HFFc6 (cell line): Measurements from ENCODE around the gene SOS2. TPM values are rescaled to one million over a fixed set of nuclear protein-coding genes. Genes with fewer than 3 reads are reported as not detected.

Source experiments
- DNase-seq: peaks from one replicate; pipeline ENCODE4 v3.0.0-alpha.2; 2018
- H3K27ac Mint-ChIP-seq: 2 replicates; pipeline ENCODE4 v1.8.0; 2020; ENCODE audit warnings: mild to moderate bottlenecking, mixed read lengths
- H3K27me3 Mint-ChIP-seq: 2 replicates; pipeline ENCODE4 v1.8.0; 2021; ENCODE audit warnings: mild to moderate bottlenecking, moderate library complexity, mixed read lengths; ENCODE audit not compliant: insufficient read depth
- H3K36me3 Mint-ChIP-seq: 2 replicates; pipeline ENCODE4 v1.8.0; 2021; ENCODE audit warnings: low read depth, mixed read lengths
- H3K4me1 Mint-ChIP-seq: 2 replicates; pipeline ENCODE4 v1.8.0; 2020; ENCODE audit warnings: low read depth, mixed read lengths
- H3K4me3 Mint-ChIP-seq: 2 replicates; pipeline ENCODE4 v1.8.0; 2020; ENCODE audit warnings: mild to moderate bottlenecking, moderate library complexity, mixed read lengths
- H3K9me3 Mint-ChIP-seq: 2 replicates; pipeline ENCODE4 v1.8.0; 2020; ENCODE audit warnings: mild to moderate bottlenecking, mixed read lengths
- total RNA-seq, 6 experiments: library from RNA; stranded (reverse); fragmentation: NEBNext Ultra II Directional; extraction: Animal tissue kit (Norgen Biotek cat#: 25700); gene quantifications; 2 replicates in 1 of 6; 3 replicates in 5 of 6; pipeline ENCODE4 v1.2.3, GENCODE V29; 2021
- TF ChIP-seq, protein P1 (sequence below): fragments of 200-600 bp; sonication (generic); IDR thresholded peaks from 2 replicates; pipeline ENCODE4 v1.5.0; 2021; ENCODE audit warnings: antibody characterized with exemption, mild to moderate bottlenecking

SOS2 gene
- total RNA-seq, 6 experiments from 2014 or later = 11.8 to 14.5 (median 13.3) TPM

DNA sequence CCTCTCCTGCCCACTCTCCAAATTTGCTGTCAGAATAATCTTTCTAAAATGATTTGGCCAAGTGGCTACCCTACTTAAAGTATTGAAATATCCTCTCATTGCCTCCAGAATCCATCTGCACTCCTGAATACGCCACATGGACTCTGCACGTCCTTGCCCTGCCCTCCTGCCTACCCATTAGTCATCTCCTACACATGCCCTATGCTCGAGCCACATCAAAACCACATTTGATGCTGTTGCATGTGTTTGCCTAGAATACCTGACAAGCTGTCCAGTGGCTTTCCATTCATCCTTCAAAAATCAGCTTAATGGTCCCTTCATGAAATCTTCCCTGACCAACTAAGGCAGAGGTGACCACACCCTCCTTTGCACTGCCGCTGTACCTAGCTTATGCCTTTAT, 132.0 kb downstream of the SOS2 start:
- no peak for DNase-seq
- TF ChIP-seq, protein P1, sequence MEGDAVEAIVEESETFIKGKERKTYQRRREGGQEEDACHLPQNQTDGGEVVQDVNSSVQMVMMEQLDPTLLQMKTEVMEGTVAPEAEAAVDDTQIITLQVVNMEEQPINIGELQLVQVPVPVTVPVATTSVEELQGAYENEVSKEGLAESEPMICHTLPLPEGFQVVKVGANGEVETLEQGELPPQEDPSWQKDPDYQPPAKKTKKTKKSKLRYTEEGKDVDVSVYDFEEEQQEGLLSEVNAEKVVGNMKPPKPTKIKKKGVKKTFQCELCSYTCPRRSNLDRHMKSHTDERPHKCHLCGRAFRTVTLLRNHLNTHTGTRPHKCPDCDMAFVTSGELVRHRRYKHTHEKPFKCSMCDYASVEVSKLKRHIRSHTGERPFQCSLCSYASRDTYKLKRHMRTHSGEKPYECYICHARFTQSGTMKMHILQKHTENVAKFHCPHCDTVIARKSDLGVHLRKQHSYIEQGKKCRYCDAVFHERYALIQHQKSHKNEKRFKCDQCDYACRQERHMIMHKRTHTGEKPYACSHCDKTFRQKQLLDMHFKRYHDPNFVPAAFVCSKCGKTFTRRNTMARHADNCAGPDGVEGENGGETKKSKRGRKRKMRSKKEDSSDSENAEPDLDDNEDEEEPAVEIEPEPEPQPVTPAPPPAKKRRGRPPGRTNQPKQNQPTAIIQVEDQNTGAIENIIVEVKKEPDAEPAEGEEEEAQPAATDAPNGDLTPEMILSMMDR = no peak
- Mint-ChIP-seq H3K36me3 (peaks cover 9% of the 10 kb centered on the region), H3K27me3 (no peaks in the 10 kb centered on the region), H3K9me3 (no peaks in the 10 kb centered on the region), H3K27ac (no peak overlapping the region; the same call in 1 of the 2 replicates), H3K4me1 (peaks cover 12% of the 10 kb centered on the region), H3K4me3 (no peak overlapping the region)

DNA sequence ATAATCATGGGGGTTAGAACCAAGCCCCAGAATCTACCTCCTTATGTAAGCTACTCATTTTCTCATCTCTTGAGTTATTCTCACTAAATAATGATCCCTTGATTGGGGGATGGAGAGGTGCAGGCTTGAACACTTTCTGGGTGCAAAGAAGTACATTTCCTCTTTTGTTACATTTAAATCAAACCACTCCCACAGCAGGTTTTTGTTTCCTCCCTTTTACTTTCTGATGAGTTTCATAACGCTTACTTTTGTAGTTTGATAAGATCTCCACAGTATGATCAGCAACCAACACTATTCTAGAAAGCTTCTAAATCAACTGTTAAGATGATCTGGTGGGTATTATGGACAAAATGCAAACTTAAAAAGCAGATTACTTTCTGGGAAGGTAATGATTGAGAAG, 135.5 kb downstream of the SOS2 start:
- H3K27ac Mint-ChIP-seq = no peak overlapping the region
- no peaks in the 10 kb centered on the region for H3K9me3 Mint-ChIP-seq
- H3K36me3 Mint-ChIP-seq = peaks cover 9% of the 10 kb centered on the region
- TF ChIP-seq, protein P1 = no peak
- DNase-seq = no peak
- no peaks in the 10 kb centered on the region for H3K27me3 Mint-ChIP-seq
- no peak overlapping the region for H3K4me3 Mint-ChIP-seq
- peaks cover 12% of the 10 kb centered on the region for H3K4me1 Mint-ChIP-seq

DNA sequence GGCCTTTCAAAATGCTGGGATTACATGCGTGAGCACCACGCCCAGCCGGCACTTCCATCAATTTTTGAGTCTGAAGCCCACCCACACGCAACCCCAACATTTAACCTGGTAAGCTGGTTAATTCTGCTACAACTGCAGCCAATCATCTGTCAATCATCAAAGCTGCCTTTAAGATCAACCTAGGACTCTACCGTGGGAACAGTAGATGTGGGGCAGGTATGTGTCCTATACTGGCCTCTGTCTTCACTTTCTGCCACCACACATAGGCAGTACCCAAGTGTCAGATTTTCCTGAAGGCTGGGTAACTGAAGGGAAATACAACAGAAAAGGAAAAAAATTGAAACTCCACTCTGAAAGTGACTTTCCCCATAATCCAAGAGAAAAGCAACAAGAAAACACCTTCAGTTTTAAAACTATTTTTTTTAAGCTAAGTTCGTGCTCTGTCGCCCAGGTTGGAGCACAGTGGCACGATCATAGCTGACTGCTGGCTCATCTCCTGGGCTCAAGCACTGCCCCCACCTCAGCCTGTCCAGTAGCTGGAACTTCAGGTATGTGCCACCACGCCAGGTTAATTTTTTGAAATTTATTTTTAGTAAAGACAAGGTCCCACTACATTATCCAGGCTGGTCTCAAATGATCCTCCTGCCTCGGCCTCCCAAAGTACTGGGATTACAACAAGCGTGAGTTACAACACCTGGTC, 137.2 kb downstream of the SOS2 start:
- H3K4me1 Mint-ChIP-seq = peaks cover 3% of the 10 kb centered on the region
- no peak for DNase-seq
- H3K27ac Mint-ChIP-seq = no peak overlapping the region
- peaks cover 9% of the 10 kb centered on the region for H3K36me3 Mint-ChIP-seq
- no peaks in the 10 kb centered on the region for H3K9me3 Mint-ChIP-seq
- TF ChIP-seq, protein P1 = no peak
- H3K4me3 Mint-ChIP-seq = no peak overlapping the region
- H3K27me3 Mint-ChIP-seq = no peaks in the 10 kb centered on the region

DNA sequence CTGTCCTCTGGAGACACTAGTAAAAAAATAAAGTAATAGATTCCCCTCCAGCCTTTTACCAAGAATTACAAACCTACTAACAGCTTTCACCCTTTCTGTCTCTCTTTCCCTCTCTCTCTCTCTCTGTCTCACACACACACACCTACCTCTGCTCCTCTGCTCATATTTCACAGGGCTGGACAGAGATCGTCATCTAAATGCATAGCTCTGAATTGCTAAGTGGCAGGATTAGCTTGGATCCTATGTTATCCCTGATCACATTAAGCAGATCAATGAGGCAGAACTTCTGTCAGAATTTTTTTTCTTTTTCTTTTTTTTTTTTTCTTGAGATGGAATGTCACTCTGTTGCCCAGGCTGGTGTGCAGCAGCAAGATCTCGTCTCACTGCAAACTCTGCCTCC, 137.9 kb downstream of the SOS2 start:
- Mint-ChIP-seq H3K4me3 (no peak overlapping the region), H3K36me3 (peaks cover 9% of the 10 kb centered on the region), H3K4me1 (no peaks in the 10 kb centered on the region), H3K9me3 (no peaks in the 10 kb centered on the region), H3K27ac (no peak overlapping the region), H3K27me3 (no peaks in the 10 kb centered on the region)
- TF ChIP-seq, protein P1 = no peak
- no peak for DNase-seq

DNA sequence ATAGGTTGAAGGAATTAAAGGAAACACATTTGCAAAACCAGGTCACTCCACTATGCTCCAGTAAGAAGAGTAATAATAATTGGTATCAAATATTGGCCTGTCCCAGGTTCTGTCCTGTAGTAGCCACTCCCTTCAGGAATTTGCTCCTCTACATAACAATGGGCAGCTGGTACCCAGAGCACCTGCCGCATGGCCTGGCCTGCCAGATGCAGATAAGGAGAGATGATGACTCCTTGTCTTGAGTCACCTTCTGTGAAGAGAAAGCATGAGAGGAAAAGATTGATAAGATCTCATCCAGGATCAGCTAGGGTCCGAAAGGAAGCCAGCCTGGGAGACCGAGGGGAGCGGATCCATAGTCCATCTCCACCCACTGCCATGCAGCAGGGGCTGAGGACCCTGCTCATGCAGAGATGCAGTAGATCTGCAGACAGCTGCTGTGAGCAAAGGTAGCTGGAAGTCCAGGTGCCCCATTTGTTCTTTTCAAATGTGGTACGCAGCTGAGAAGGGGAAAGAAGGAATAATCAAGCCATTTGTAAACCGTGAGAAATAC, 139.3 kb downstream of the SOS2 start:
- no peaks in the 10 kb centered on the region for H3K27me3 Mint-ChIP-seq
- peaks cover 9% of the 10 kb centered on the region for H3K36me3 Mint-ChIP-seq
- no peak overlapping the region for H3K27ac Mint-ChIP-seq
- no peaks in the 10 kb centered on the region for H3K9me3 Mint-ChIP-seq
- no peak for DNase-seq
- H3K4me1 Mint-ChIP-seq = no peaks in the 10 kb centered on the region
- H3K4me3 Mint-ChIP-seq = no peak overlapping the region
- TF ChIP-seq, protein P1 = no peak
